WI38 (cell line): Measurements from ENCODE around the gene ST3GAL5.

Experiments used
- H3K4me3 ChIP-seq: 2 replicates; pipeline ENCODE4 v1.5.1; 2011; ENCODE audit warnings: low read depth, mild to moderate bottlenecking, control low read depth, low read length
- CTCF ChIP-seq: IDR thresholded peaks from 2 replicates; pipeline ENCODE4 v1.5.1; 2012; ENCODE audit warnings: low read depth, mild to moderate bottlenecking, control low read depth, low read length

Gene ST3GAL5

DNA sequence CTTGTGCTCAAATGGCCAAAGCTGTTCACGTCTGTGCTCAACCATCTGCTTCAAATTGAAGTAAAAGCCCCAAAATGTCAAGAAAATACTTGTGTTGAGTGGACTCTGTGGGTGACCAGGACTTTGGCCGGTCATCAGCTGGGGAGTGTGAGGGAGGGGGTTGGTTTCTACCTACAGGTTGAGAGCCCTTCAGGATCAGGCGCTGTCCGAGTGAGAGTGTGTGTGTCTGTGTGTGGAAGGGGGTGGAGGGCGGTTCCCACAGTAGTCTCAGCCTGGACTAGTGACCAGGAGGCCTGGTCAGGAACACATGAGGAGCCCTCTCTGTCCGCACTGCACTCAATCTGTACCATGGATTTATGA lies 100.8 kb downstream of the ST3GAL5 start:
- no peak overlapping the region for H3K4me3 ChIP-seq
- TF ChIP-seq CTCF, result no peak

GRCh38 chr2:85787282-85787980 lies 101.4 kb downstream of the ST3GAL5 start:
- no peak for TF ChIP-seq CTCF
- H3K4me3 ChIP-seq, result no peak overlapping the region
